Measurements from ENCODE around the gene STAT4. TPM values are rescaled to one million over a fixed set of nuclear protein-coding genes. Genes with fewer than 3 reads are reported as not detected.
"Not testable (repeated sequence)": the region's sequence is repeated elsewhere in the genome, so short reads cannot be mapped to it uniquely, and the experiment has no call there.

STAT4 gene
- total RNA-seq, 2 experiments from 2014 or later, result 52.4 to 52.6 TPM

- intact Hi-C loops (cut with micrococcal nuclease), result loop anchor here (1.0 to 2.0 kb wide), 2 partner anchors 11 to 19 kb away; no protein-coding TSS in a partner anchor
- ChIA-PET CTCF (no interaction called here), POLR2A (interaction anchor here (1.6 kb wide), 1 partner anchor 11 kb away, joined by 5 read pairs; no protein-coding TSS in a partner anchor)
- H3K27me3 Mint-ChIP-seq, result no peaks in the 10 kb centered on the region
- peaks cover 75% of the 10 kb centered on the region for H3K4me1 Mint-ChIP-seq (ENCODE audit: low read depth)
- peaks cover 95% of the 10 kb centered on the region for H3K36me3 Mint-ChIP-seq
- no peak for DNase-seq
- peak overlapping the region; percentile 64 for H3K27ac Mint-ChIP-seq
- no peak overlapping the region for H3K4me3 Mint-ChIP-seq
- H3K9me3 Mint-ChIP-seq, result peaks cover 19% of the 10 kb centered on the region
Measured at GRCh38 chr2:191001624-191002023, 149.2 kb downstream of the STAT4 start.

- H3K4me1 Mint-ChIP-seq (ENCODE audit: low read depth), result peaks cover 72% of the 10 kb centered on the region
- H3K27me3 Mint-ChIP-seq, result no peaks in the 10 kb centered on the region
- no peak overlapping the region for H3K4me3 Mint-ChIP-seq
- CTCF ChIA-PET, result interaction anchor here (0.7 to 0.9 kb wide), 2 partner anchors 15 to 19 kb away, joined by 3 read pairs; no protein-coding TSS in a partner anchor
- intact Hi-C loops (cut with micrococcal nuclease), result loop anchor here (1.0 kb wide), 1 partner anchor 11 kb away; no protein-coding TSS in a partner anchor
- POLR2A ChIA-PET, result interaction anchor here (0.9 to 1.6 kb wide), 2 partner anchors 11 to 13 kb away, joined by 3 to 5 read pairs; no protein-coding TSS in a partner anchor
- peaks cover 22% of the 10 kb centered on the region for H3K9me3 Mint-ChIP-seq
- no peak for DNase-seq
- peaks cover 95% of the 10 kb centered on the region for H3K36me3 Mint-ChIP-seq
- peak overlapping the region; percentile 64 for H3K27ac Mint-ChIP-seq
Measured at GRCh38 chr2:191001032-191001431, 149.8 kb downstream of the STAT4 start.

- H3K9me3 Mint-ChIP-seq, result peaks cover 30% of the 10 kb centered on the region
- CTCF ChIA-PET, result interaction anchor here (0.7 to 1.0 kb wide), 3 partner anchors 16 to 52 kb away, joined by 3 read pairs; no protein-coding TSS in a partner anchor
- intact Hi-C loops (cut with micrococcal nuclease), result loop anchor here (5.0 kb wide), 1 partner anchor 32 kb away; no protein-coding TSS in a partner anchor
- no peaks in the 10 kb centered on the region for H3K27me3 Mint-ChIP-seq
- POLR2A ChIA-PET, result interaction anchor here (0.9 to 1.6 kb wide), 2 partner anchors 12 to 14 kb away, joined by 3 to 5 read pairs; no protein-coding TSS in a partner anchor
- H3K36me3 Mint-ChIP-seq, result peaks cover 95% of the 10 kb centered on the region
- H3K4me3 Mint-ChIP-seq, result no peak overlapping the region
- no peak for DNase-seq
- H3K4me1 Mint-ChIP-seq (ENCODE audit: low read depth), result peaks cover 73% of the 10 kb centered on the region
- H3K27ac Mint-ChIP-seq, result no peak overlapping the region
Measured at GRCh38 chr2:190999949-191000665, 150.7 kb downstream of the STAT4 start.

GRCh38 chr2:190999058-190999457 lies 151.7 kb downstream of the STAT4 start:
- intact Hi-C loops (cut with micrococcal nuclease), result loop anchor here (5.0 kb wide), 1 partner anchor 33 kb away; no protein-coding TSS in a partner anchor
- peaks cover 93% of the 10 kb centered on the region for H3K36me3 Mint-ChIP-seq
- H3K4me3 Mint-ChIP-seq, result no peak overlapping the region
- no peak for DNase-seq
- H3K27me3 Mint-ChIP-seq, result no peaks in the 10 kb centered on the region
- H3K27ac Mint-ChIP-seq, result peak overlapping the region; percentile 38
- ChIA-PET CTCF (no interaction called here), POLR2A (interaction anchor here (0.6 kb wide), 1 partner anchor 21 kb away, joined by 3 read pairs; no protein-coding TSS in a partner anchor)
- H3K4me1 Mint-ChIP-seq (ENCODE audit: low read depth), result peaks cover 70% of the 10 kb centered on the region
- peaks cover 23% of the 10 kb centered on the region for H3K9me3 Mint-ChIP-seq

- H3K4me3 Mint-ChIP-seq, result no peak overlapping the region
- peaks cover 14% of the 10 kb centered on the region for H3K9me3 Mint-ChIP-seq
- CTCF ChIA-PET, result interaction anchor here (0.7 to 1.6 kb wide), 2 partner anchors 10 to 30 kb away, joined by 3 to 7 read pairs; no protein-coding TSS in a partner anchor
- no peaks in the 10 kb centered on the region for H3K27me3 Mint-ChIP-seq
- H3K27ac Mint-ChIP-seq, result peak overlapping the region; percentile 86
- H3K4me1 Mint-ChIP-seq (ENCODE audit: low read depth), result peaks cover 62% of the 10 kb centered on the region
- peaks cover 90% of the 10 kb centered on the region for H3K36me3 Mint-ChIP-seq
- POLR2A ChIA-PET, result interaction anchor here (1.2 to 1.5 kb wide), 2 partner anchors 15 to 23 kb away, joined by 3 to 4 read pairs; no protein-coding TSS in a partner anchor
- no peak for DNase-seq
- intact Hi-C loops (cut with micrococcal nuclease), result loop anchor here (5.0 kb wide), 1 partner anchor 35 kb away; no protein-coding TSS in a partner anchor
Measured at GRCh38 chr2:190997526-190998113, 153.2 kb downstream of the STAT4 start.

GRCh38 chr2:190996947-190997346 lies 153.8 kb downstream of the STAT4 start:
- POLR2A ChIA-PET, result interaction anchor here (1.2 to 1.5 kb wide), 2 partner anchors 16 to 24 kb away, joined by 3 to 4 read pairs; no protein-coding TSS in a partner anchor
- DNase-seq, result no peak
- Mint-ChIP-seq H3K9me3 (peaks cover 14% of the 10 kb centered on the region), H3K27me3 (no peaks in the 10 kb centered on the region), H3K4me1 (ENCODE audit: low read depth) (peaks cover 55% of the 10 kb centered on the region), H3K36me3 (peaks cover 90% of the 10 kb centered on the region), H3K27ac (peak overlapping the region; percentile 86), H3K4me3 (no peak overlapping the region)
- intact Hi-C loops (cut with micrococcal nuclease), result loop anchor here (5.0 kb wide), 1 partner anchor 35 kb away; no protein-coding TSS in a partner anchor
- CTCF ChIA-PET, result interaction anchor here (1.1 to 1.8 kb wide), 4 partner anchors 9 to 25 kb away, joined by 3 to 7 read pairs (median 4); partner anchors contain the start of gene STAT1

GRCh38 chr2:190996338-190996946 lies 154.4 kb downstream of the STAT4 start:
- H3K9me3 Mint-ChIP-seq, result peaks cover 14% of the 10 kb centered on the region
- peaks cover 52% of the 10 kb centered on the region for H3K4me1 Mint-ChIP-seq (ENCODE audit: low read depth)
- intact Hi-C loops (cut with micrococcal nuclease), result loop anchor here (5.0 kb wide), 1 partner anchor 36 kb away; no protein-coding TSS in a partner anchor
- no peaks in the 10 kb centered on the region for H3K27me3 Mint-ChIP-seq
- ChIA-PET CTCF (interaction anchor here (0.6 to 1.8 kb wide), 5 partner anchors 9 to 24 kb away, joined by 3 to 7 read pairs (median 3); partner anchors contain the start of gene STAT1), POLR2A (interaction anchor here (1.2 kb wide), 1 partner anchor 16 kb away, joined by 4 read pairs; no protein-coding TSS in a partner anchor)
- DNase-seq, result no peak
- peaks cover 85% of the 10 kb centered on the region for H3K36me3 Mint-ChIP-seq
- peak overlapping the region; percentile 86 for H3K27ac Mint-ChIP-seq
- no peak overlapping the region for H3K4me3 Mint-ChIP-seq

GRCh38 chr2:190995315-190995714 lies 155.5 kb downstream of the STAT4 start:
- DNase-seq, H3K27me3 Mint-ChIP-seq, H3K4me3 Mint-ChIP-seq, POLR2A ChIA-PET: not testable (repeated sequence)
- intact Hi-C loops (cut with micrococcal nuclease), result loop anchor here (5.0 kb wide), 1 partner anchor 37 kb away; no protein-coding TSS in a partner anchor
- Mint-ChIP-seq H3K27ac (peak overlapping the region; percentile 86), H3K36me3 (peaks cover 82% of the 10 kb centered on the region), H3K9me3 (peaks cover 14% of the 10 kb centered on the region), H3K4me1 (ENCODE audit: low read depth) (peaks cover 45% of the 10 kb centered on the region)
- CTCF ChIA-PET, result interaction anchor here (1.8 kb wide), 1 partner anchor 19 kb away, joined by 4 read pairs; the partner anchor contains the start of gene STAT1

- Mint-ChIP-seq H3K4me1 (ENCODE audit: low read depth) (peaks cover 35% of the 10 kb centered on the region), H3K36me3 (peaks cover 80% of the 10 kb centered on the region), H3K9me3 (peaks cover 14% of the 10 kb centered on the region), H3K27ac (peak overlapping the region; percentile 38), H3K27me3 (no peaks in the 10 kb centered on the region), H3K4me3 (no peak overlapping the region)
- ChIA-PET POLR2A (no interaction called here), CTCF (no interaction called here)
- intact Hi-C loops (cut with micrococcal nuclease), result no loop called here
- DNase-seq, result no peak
Measured at GRCh38 chr2:190994148-190994547, 156.6 kb downstream of the STAT4 start.

- POLR2A ChIA-PET, result no interaction called here
Measured at GRCh38 chr2:190993292-190993643, 157.5 kb downstream of the STAT4 start.

GRCh38 chr2:190990132-190990531 lies 160.7 kb downstream of the STAT4 start:
- Mint-ChIP-seq H3K4me1 (ENCODE audit: low read depth) (peaks cover 22% of the 10 kb centered on the region), H3K4me3 (no peak overlapping the region), H3K36me3 (peaks cover 76% of the 10 kb centered on the region), H3K9me3 (peaks cover 3% of the 10 kb centered on the region), H3K27ac (peak overlapping the region; percentile 42), H3K27me3 (no peaks in the 10 kb centered on the region)
- ChIA-PET POLR2A (no interaction called here), CTCF (interaction anchor here (0.6 to 1.4 kb wide), 4 partner anchors 26 to 451 kb away, joined by 3 to 4 read pairs (median 4); no protein-coding TSS in a partner anchor)
- DNase-seq, result no peak
- intact Hi-C loops (cut with micrococcal nuclease), result no loop called here

More at GRCh38 chr2:190993292-190993643, 157.5 kb downstream of the STAT4 start:
- H3K9me3 Mint-ChIP-seq, result peaks cover 14% of the 10 kb centered on the region
- peaks cover 31% of the 10 kb centered on the region for H3K4me1 Mint-ChIP-seq (ENCODE audit: low read depth)
- H3K4me3 Mint-ChIP-seq, result no peak overlapping the region
- no peak for DNase-seq
- intact Hi-C loops (cut with micrococcal nuclease), result no loop called here
- CTCF ChIA-PET, result no interaction called here
- no peaks in the 10 kb centered on the region for H3K27me3 Mint-ChIP-seq
- peaks cover 81% of the 10 kb centered on the region for H3K36me3 Mint-ChIP-seq
- H3K27ac Mint-ChIP-seq, result peak overlapping the region; percentile 38
